Left lobe of liver (tissue), 2 donors: Measurements from ENCODE around the gene IFNW1. TPM values are rescaled to one million over a fixed set of nuclear protein-coding genes. Genes with fewer than 3 reads are reported as not detected.

Experiments
- ATAC-seq: fragments of 200-7000 bp; cut with Tn5 transposase; one replicate; pipeline ENCODE4 v1.9.1; 2020; ENCODE audit warnings: mild to moderate bottlenecking, moderate library complexity
- DNase-seq: peaks from one replicate; pipeline ENCODE4 v3.0.0-alpha.2; 2020; ENCODE audit warnings: low spot score
- total RNA-seq: library from RNA; stranded (reverse); gene quantifications from one replicate; pipeline ENCODE4 v1.2.1, GENCODE V29; 2021
- donor health status: DM: no; HTN: no; CAD: no; lungs with moderate emphysema.
- donor health status: DM: no; HTN: yes; CAD: no.

The IFNW1 gene
- total RNA-seq, 1 donor from 2014 or later, result not detected

DNA sequence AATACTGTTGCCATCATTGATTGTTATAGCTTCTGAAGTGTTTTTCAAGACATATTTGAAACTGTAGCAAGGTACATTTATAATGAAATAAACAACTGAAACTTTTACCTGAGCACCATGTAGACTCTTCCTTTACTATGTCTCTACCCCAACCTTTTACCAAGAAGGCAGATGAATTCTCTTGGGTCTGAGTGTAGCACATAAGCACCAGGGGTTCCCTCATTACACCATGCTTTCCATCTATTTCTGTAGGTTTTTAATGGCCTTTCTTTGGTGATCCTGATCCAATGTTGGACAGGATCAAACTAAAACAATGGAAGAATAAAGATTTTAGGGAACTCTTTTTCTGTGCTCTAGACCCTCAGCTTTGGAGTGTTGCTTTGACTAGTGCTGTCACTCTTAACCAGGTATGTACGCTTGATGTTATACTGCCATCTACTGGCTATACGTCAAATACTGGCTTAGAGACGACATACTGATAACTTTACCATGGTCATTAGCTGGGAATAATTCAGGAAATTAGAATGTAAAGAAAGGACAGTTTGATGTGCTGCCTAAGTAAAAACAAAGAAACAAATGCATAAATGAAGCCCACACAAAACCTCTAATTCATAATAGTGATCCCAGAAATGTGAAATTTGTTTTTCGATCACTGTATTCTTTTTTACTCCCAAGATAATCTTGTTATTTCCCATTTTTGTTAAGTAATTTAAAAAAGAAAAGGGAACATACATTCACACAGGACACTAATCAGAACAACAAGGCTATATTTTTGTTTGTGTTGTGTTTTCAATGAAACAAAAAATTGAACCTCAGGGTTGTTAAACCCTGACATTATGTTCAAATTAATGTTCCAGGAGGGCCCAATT lies 30.7 kb downstream of the IFNW1 start:
- ATAC-seq (peak; percentile 95), DNase-seq (no peak)

DNA sequence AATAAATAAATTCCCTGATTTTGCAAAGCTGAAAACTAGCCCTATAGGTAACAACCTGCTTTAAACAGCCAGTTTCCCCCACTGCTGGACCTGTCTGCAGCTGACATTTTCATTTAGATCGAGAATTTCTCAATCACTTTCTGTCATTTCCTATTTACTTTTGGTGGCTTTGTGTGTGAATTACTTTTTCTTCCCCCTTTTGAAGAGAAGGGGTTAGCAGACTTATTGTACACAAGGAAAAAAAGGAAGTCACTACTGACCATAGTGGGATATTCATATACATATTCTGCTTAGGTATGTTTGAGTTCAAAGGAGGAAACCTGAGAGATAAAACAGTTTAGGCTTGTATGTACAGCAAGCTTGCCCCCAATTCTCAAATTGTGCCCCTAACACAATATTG lies 36.8 kb downstream of the IFNW1 start:
- DNase-seq (no peak), ATAC-seq (no peak)

DNA sequence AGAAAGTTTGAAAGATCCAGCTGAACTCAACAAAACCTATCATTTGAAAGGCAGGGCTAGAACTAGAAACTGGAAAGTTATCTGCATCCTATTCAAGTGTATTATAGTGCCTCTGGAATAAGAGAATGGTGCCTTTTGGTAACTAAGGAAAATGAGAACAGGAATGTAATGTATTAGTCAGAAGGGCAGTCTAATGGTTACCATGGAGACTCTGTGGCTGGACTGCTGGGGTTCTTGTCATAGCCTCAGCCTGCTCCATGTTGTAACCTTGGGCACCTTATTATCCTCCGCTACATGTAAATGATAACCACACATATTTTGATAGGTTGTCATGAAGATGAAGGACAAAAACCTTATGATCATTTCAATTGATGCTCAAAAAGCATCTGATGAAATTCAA lies 39.3 kb downstream of the IFNW1 start:
- ATAC-seq, result no peak
- no peak for DNase-seq

DNA sequence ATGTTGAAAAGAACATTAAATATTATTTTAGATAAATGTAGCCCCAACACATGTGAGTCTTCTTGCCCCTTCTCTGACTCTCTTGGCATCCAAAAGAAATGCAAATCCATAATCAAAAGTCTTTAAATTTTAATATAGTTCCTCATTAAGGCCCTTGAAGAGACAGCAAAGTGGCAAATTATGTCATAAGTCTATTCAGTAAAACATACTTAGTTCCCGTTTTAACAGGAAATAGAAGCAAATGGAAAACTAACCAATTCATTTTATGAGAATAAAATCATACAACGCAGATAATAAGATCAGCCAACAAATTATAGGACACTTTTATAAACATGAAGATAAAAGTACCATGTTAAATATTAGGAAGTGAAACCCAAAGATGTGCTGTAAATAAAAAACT lies 43.8 kb downstream of the IFNW1 start:
- ATAC-seq (no peak), DNase-seq (no peak)

DNA sequence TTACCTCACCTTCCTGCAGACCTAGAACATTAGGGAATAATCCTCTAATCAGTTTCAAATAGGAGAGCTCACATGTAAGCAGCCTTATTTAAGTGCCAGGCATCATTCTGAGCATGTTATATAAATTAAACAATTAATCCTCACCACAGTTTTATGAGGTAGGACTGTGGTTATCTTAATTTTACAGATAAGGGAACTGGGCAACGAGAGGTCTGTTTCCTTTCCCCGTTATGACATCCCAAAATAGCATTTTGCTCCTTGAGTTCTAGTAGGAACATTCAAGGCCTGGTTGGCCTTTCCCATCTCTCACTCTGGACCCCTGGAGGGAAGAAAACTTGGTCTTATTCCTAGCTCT lies 44.8 kb downstream of the IFNW1 start:
- ATAC-seq, result no peak

DNA sequence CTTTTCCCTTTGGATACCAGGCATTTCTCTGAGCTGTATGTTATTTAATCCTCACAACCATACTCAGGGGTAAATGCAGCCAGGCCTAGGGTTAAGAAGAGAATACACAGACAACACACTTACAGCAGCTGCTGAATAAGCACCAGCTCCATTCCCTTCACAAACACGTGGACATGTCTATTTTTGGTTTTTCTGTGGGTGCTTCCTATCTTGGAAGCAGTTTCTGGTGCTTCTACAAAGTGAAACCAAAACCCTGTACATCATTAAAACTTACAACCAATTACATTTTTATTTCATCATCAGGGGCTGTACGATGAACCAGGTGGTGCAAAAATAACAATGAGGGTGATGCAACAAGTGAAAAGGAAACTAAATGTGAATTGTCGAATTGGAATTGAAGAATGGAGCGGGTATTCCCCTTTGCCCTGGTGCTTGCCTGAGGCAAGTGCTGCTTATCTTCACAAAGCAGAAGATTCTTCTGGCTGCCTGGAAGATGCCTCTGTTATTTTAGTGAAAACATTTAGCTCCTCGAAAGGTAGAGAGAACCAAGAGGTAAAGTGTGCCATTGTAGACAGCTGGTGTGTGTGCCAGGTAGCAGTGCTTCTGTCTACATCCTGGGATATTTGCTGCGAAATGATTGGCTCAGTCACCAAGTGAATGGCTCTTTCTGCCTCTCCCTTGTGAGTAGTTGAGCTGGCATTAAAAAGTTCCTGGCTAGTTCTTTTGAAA lies 45.3 kb downstream of the IFNW1 start:
- ATAC-seq, result no peak
- no peak for DNase-seq

More for the DNA sequence above, 44.8 kb downstream of the IFNW1 start:
- DNase-seq, result no peak

DNA sequence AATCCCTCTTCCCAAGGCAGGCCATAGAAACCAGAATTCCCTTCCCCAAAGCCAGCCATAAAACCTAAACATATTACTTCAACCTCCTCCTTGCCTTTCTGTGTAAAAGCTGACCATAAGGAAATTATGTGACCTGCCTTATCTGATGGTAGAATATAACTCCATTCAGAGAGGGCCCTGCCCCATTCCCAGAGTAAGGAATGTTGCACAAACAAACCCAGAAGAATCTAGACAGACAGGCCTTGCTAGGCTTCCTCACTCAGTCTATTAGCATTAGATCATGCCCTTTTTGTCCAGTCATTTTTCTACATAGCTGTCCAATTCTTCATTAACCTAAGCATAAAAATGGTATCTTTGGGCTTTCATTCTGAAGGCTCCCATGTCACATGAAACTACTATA lies 46.1 kb downstream of the IFNW1 start:
- ATAC-seq, result no peak
- no peak for DNase-seq

Other genes with a start within 250 kb of the IFNW1 start
- gene HACD4, start 110.2 kb downstream of the IFNW1 start, total RNA-seq, result 0.13 TPM
- not detected for gene IFNB1, start 63.9 kb downstream of the IFNW1 start, total RNA-seq
- not detected for gene IFNA21, start 24.8 kb upstream of the IFNW1 start, total RNA-seq
- gene IFNA4, start 45.8 kb upstream of the IFNW1 start, total RNA-seq, result not detected
- not detected for gene IFNA7, start 60.4 kb upstream of the IFNW1 start, total RNA-seq
- gene IFNA10, start 65.3 kb upstream of the IFNW1 start, total RNA-seq, result not detected
- not detected for gene IFNA16, start 75.5 kb upstream of the IFNW1 start, total RNA-seq
- not detected for gene IFNA17, start 86.4 kb upstream of the IFNW1 start, total RNA-seq
- gene IFNA14, start 98.2 kb upstream of the IFNW1 start, total RNA-seq, result not detected
- gene IFNA5, start 163.5 kb upstream of the IFNW1 start, total RNA-seq, result not detected
- 6.2 TPM for gene KLHL9, start 193.6 kb upstream of the IFNW1 start, total RNA-seq
- gene IFNA6, start 209.1 kb upstream of the IFNW1 start, total RNA-seq, result not detected
- gene IFNA13, start 226.2 kb upstream of the IFNW1 start, total RNA-seq, result not detected
- gene IFNA2, start 243.6 kb upstream of the IFNW1 start, total RNA-seq, result not detected